Stimulated activated naive CD4-positive, alpha-beta T cell treated with Interleukin-2 at 50 U/mL for 16 hours (primary cell): ENCODE results near the gene CTXND2.

Experiments
- DNase-seq: peaks from one replicate; lab custom pipeline; 2025; lab: John Stamatoyannopoulos, UW

Gene CTXND2

GRCh38 chr1:150961756-150962155 lies 74.8 kb downstream of the CTXND2 start:
- DNase-seq: no peak
